DMS53 treated with DMSO at 0.1 percent for 48 hours (cell line): Measurements from ENCODE around the gene RDM1.
"Not testable (repeated sequence)": the region's sequence is repeated elsewhere in the genome, so short reads cannot be mapped to it uniquely, and the experiment has no call there.

Experiments
- DNase-seq: peaks from one replicate; lab custom pipeline; 2025; ENCODE audit not compliant: unreplicated experiment; lab: John Stamatoyannopoulos, UW

The RDM1 gene

GRCh38 chr17:35930211-35931065 lies at the start of gene RDM1:
TSS of gene RDM1 (minus strand) at chr17:35930773. CDS start at chr17:35930727, 46 bp downstream.
- peak; percentile 55 for DNase-seq

- no peak for DNase-seq
Measured at GRCh38 chr17:35978346-35978745, 47.8 kb upstream of the RDM1 start.

GRCh38 chr17:35977509-35977908 lies 46.9 kb upstream of the RDM1 start:
- DNase-seq, result no peak

GRCh38 chr17:35973333-35974260 lies 43.0 kb upstream of the RDM1 start:
- no peak for DNase-seq

GRCh38 chr17:35972945-35973332 lies 42.4 kb upstream of the RDM1 start:
- no peak for DNase-seq

- no peak for DNase-seq
Measured at GRCh38 chr17:35972535-35972934, 42.0 kb upstream of the RDM1 start.

GRCh38 chr17:35972066-35972465 lies 41.5 kb upstream of the RDM1 start:
- no peak for DNase-seq

- DNase-seq, result peak; percentile 71
Measured at GRCh38 chr17:35969558-35970380, 39.2 kb upstream of the RDM1 start.

- no peak for DNase-seq
Measured at GRCh38 chr17:35968520-35969054, 38.0 kb upstream of the RDM1 start.

GRCh38 chr17:35965272-35965671 lies 34.7 kb upstream of the RDM1 start:
- no peak for DNase-seq

GRCh38 chr17:35963663-35964062 lies 33.1 kb upstream of the RDM1 start:
- DNase-seq, result no peak

- DNase-seq, result no peak
Measured at GRCh38 chr17:35953720-35954119, 23.1 kb upstream of the RDM1 start.

GRCh38 chr17:35949401-35949800 lies 18.8 kb upstream of the RDM1 start:
- no peak for DNase-seq

- DNase-seq, result no peak
Measured at GRCh38 chr17:35948092-35948491, 17.5 kb upstream of the RDM1 start.

- DNase-seq, result peak; percentile 33
Measured at GRCh38 chr17:35947156-35947585, 16.6 kb upstream of the RDM1 start.

GRCh38 chr17:35944151-35944550 lies 13.6 kb upstream of the RDM1 start:
- DNase-seq, result no peak

GRCh38 chr17:35943537-35943936 lies 13.0 kb upstream of the RDM1 start, which contains the start of gene LYZL6:
TSS of gene LYZL6 (minus strand) at chr17:35943713. CDS start at chr17:35939356, 4,357 bp downstream.
- no peak for DNase-seq

- DNase-seq, result no peak
Measured at GRCh38 chr17:35942588-35943186, 12.1 kb upstream of the RDM1 start.

GRCh38 chr17:35938492-35938891 lies 7.9 kb upstream of the RDM1 start:
- DNase-seq, result not testable (repeated sequence)

GRCh38 chr17:35936063-35936462 lies 5.5 kb upstream of the RDM1 start:
- DNase-seq, result no peak
